Measurements from ENCODE around the gene NHEJ1.
A peak's percentile ranks its signal among the peaks of the same experiment; 100 is the strongest.

NHEJ1 gene

GRCh38 chr2:219198974-219199373, 38.4 kb upstream of the NHEJ1 start:
- POLR2A ChIA-PET, result no interaction called here

GRCh38 chr2:219197388-219197787, 36.8 kb upstream of the NHEJ1 start:
- no peaks in the 10 kb centered on the region for H3K36me3 ChIP-seq (ENCODE audit: control insufficient read depth in 4 of 4, insufficient read depth in 4 of 4, low read length in 3 of 4)
- no CpG with 5 or more reads among the region's 1 CpG for WGBS (ENCODE audit: insufficient coverage)
- H3K27me3 ChIP-seq (replicated peaks in 2 of 5; ENCODE audit: control insufficient read depth in 4 of 5, insufficient read depth in 5 of 5, low read length in 4 of 5), result no peaks in the 10 kb centered on the region
- H3K4me1 ChIP-seq (ENCODE audit: control extremely low read depth in 1 of 4, control insufficient read depth in 4 of 4, insufficient read depth in 4 of 4, low read length in 3 of 4), result no peaks in the 10 kb centered on the region
- POLR2A ChIA-PET, result interaction anchor here (0.7 kb wide), 1 partner anchor 53 kb away, joined by 5 read pairs; no protein-coding TSS in a partner anchor
- H3K4me3 ChIP-seq (ENCODE audit: control insufficient read depth in 1 of 7, extremely low read depth in 1 of 7, insufficient read depth in 4 of 7, low read depth in 2 of 7, low read length in 6 of 7), result no peak overlapping the region
- no peak overlapping the region for H3K27ac ChIP-seq (ENCODE audit: insufficient read depth in 1 of 2, low read depth in 1 of 2, low read length in 2 of 2, poor library complexity in 1 of 2, severe bottlenecking in 2 of 2)
- CTCF ChIA-PET, result interaction anchor here (0.7 to 1.9 kb wide), 3 partner anchors 15 to 26 kb away, joined by 3 to 8 read pairs (median 4); no protein-coding TSS in a partner anchor
- no peaks in the 10 kb centered on the region for H3K9me3 ChIP-seq (ENCODE audit: control extremely low read depth in 1 of 5, control insufficient read depth in 4 of 5, insufficient read depth in 2 of 5, low read depth in 1 of 5, low read length in 4 of 5)
- no peak for DNase-seq

More at GRCh38 chr2:219198974-219199373, 38.4 kb upstream of the NHEJ1 start:
- Histone ChIP-seq H3K36me3 (ENCODE audit: control insufficient read depth in 4 of 4, insufficient read depth in 4 of 4, low read length in 3 of 4) (no peaks in the 10 kb centered on the region), H3K27me3 (replicated peaks in 2 of 5; ENCODE audit: control insufficient read depth in 4 of 5, insufficient read depth in 5 of 5, low read length in 4 of 5) (no peaks in the 10 kb centered on the region), H3K4me3 (ENCODE audit: control insufficient read depth in 1 of 7, extremely low read depth in 1 of 7, insufficient read depth in 4 of 7, low read depth in 2 of 7, low read length in 6 of 7) (no peak overlapping the region), H3K4me1 (ENCODE audit: control extremely low read depth in 1 of 4, control insufficient read depth in 4 of 4, insufficient read depth in 4 of 4, low read length in 3 of 4) (no peaks in the 10 kb centered on the region), H3K9me3 (ENCODE audit: control extremely low read depth in 1 of 5, control insufficient read depth in 4 of 5, insufficient read depth in 2 of 5, low read depth in 1 of 5, low read length in 4 of 5) (no peaks in the 10 kb centered on the region), H3K27ac (ENCODE audit: insufficient read depth in 1 of 2, low read depth in 1 of 2, low read length in 2 of 2, poor library complexity in 1 of 2, severe bottlenecking in 2 of 2) (no peak overlapping the region)
- no peak for DNase-seq
- WGBS (ENCODE audit: insufficient coverage), result 89% methylated on average over 5 of the region's 5 CpGs
- CTCF ChIA-PET, result interaction anchor here (0.8 to 3.2 kb wide), 6 partner anchors 10 to 36 kb away, joined by 3 to 13 read pairs (median 4); partner anchors contain the start of gene CNPPD1

GRCh38 chr2:219186754-219187456, 26.3 kb upstream of the NHEJ1 start:
- Histone ChIP-seq H3K9me3 (ENCODE audit: control extremely low read depth in 1 of 5, control insufficient read depth in 4 of 5, insufficient read depth in 2 of 5, low read depth in 1 of 5, low read length in 4 of 5) (no peaks in the 10 kb centered on the region), H3K27me3 (replicated peaks in 2 of 5; ENCODE audit: control insufficient read depth in 4 of 5, insufficient read depth in 5 of 5, low read length in 4 of 5) (no peaks in the 10 kb centered on the region), H3K36me3 (ENCODE audit: control insufficient read depth in 4 of 4, insufficient read depth in 4 of 4, low read length in 3 of 4) (peaks cover 10 to 36% (median 30%) of the 10 kb centered on the region in 4 experiments), H3K4me3 (ENCODE audit: control insufficient read depth in 1 of 7, extremely low read depth in 1 of 7, insufficient read depth in 4 of 7, low read depth in 2 of 7, low read length in 6 of 7) (no peak overlapping the region), H3K4me1 (ENCODE audit: control extremely low read depth in 1 of 4, control insufficient read depth in 4 of 4, insufficient read depth in 4 of 4, low read length in 3 of 4) (peaks cover 0 to 17% (median 6%) of the 10 kb centered on the region in 4 experiments), H3K27ac (ENCODE audit: insufficient read depth in 1 of 2, low read depth in 1 of 2, low read length in 2 of 2, poor library complexity in 1 of 2, severe bottlenecking in 2 of 2) (no peak overlapping the region)
- ChIA-PET CTCF (no interaction called here), POLR2A (no interaction called here)
- 92% methylated on average over 4 of the region's 7 CpGs for WGBS (ENCODE audit: insufficient coverage)
- DNase-seq, result no peak

GRCh38 chr2:219184121-219184520, 23.5 kb upstream of the NHEJ1 start:
- CTCF ChIA-PET, result interaction anchor here (0.6 to 7.4 kb wide), 5 partner anchors 10 to 571 kb away, joined by 3 to 84 read pairs (median 13); partner anchors contain the start of gene ZFAND2B
- POLR2A ChIA-PET, result no interaction called here
- H3K27ac ChIP-seq (ENCODE audit: insufficient read depth in 1 of 2, low read depth in 1 of 2, low read length in 2 of 2, poor library complexity in 1 of 2, severe bottlenecking in 2 of 2), result no peak overlapping the region
- H3K36me3 ChIP-seq (ENCODE audit: control insufficient read depth in 4 of 4, insufficient read depth in 4 of 4, low read length in 3 of 4), result peaks cover 10 to 61% (median 50%) of the 10 kb centered on the region in 4 experiments
- DNase-seq, result no peak
- H3K4me3 ChIP-seq (ENCODE audit: control insufficient read depth in 1 of 7, extremely low read depth in 1 of 7, insufficient read depth in 4 of 7, low read depth in 2 of 7, low read length in 6 of 7), result no peak overlapping the region
- WGBS (ENCODE audit: insufficient coverage), result 100% methylated on average over 2 of the region's 2 CpGs
- no peaks in the 10 kb centered on the region for H3K27me3 ChIP-seq (replicated peaks in 2 of 5; ENCODE audit: control insufficient read depth in 4 of 5, insufficient read depth in 5 of 5, low read length in 4 of 5)
- peaks cover 2 to 45% (median 23%) of the 10 kb centered on the region in 4 experiments for H3K4me1 ChIP-seq (ENCODE audit: control extremely low read depth in 1 of 4, control insufficient read depth in 4 of 4, insufficient read depth in 4 of 4, low read length in 3 of 4)
- H3K9me3 ChIP-seq (ENCODE audit: control extremely low read depth in 1 of 5, control insufficient read depth in 4 of 5, insufficient read depth in 2 of 5, low read depth in 1 of 5, low read length in 4 of 5), result no peaks in the 10 kb centered on the region

- 96% methylated on average over 5 of the region's 6 CpGs for WGBS (ENCODE audit: insufficient coverage)
- H3K9me3 ChIP-seq (ENCODE audit: control extremely low read depth in 1 of 5, control insufficient read depth in 4 of 5, insufficient read depth in 2 of 5, low read depth in 1 of 5, low read length in 4 of 5), result no peaks in the 10 kb centered on the region
- no peak for DNase-seq
- no peaks in the 10 kb centered on the region for H3K27me3 ChIP-seq (replicated peaks in 2 of 5; ENCODE audit: control insufficient read depth in 4 of 5, insufficient read depth in 5 of 5, low read length in 4 of 5)
- H3K4me3 ChIP-seq (ENCODE audit: control insufficient read depth in 1 of 7, extremely low read depth in 1 of 7, insufficient read depth in 4 of 7, low read depth in 2 of 7, low read length in 6 of 7), result no peak overlapping the region
- ChIA-PET CTCF (interaction anchor here (0.7 to 7.4 kb wide), 8 partner anchors 9 to 94 kb away, joined by 3 to 84 read pairs (median 13); partner anchors contain the start of genes SLC23A3 and ZFAND2B), POLR2A (interaction anchor here (1.4 kb wide), 1 partner anchor 11 kb away, joined by 4 read pairs; no protein-coding TSS in a partner anchor)
- peaks cover 5 to 51% (median 29%) of the 10 kb centered on the region in 4 experiments for H3K4me1 ChIP-seq (ENCODE audit: control extremely low read depth in 1 of 4, control insufficient read depth in 4 of 4, insufficient read depth in 4 of 4, low read length in 3 of 4)
- H3K36me3 ChIP-seq (ENCODE audit: control insufficient read depth in 4 of 4, insufficient read depth in 4 of 4, low read length in 3 of 4), result peaks cover 10 to 61% (median 50%) of the 10 kb centered on the region in 4 experiments
- peak overlapping the region in 1 of 2 experiments; percentile 59 for H3K27ac ChIP-seq (ENCODE audit: insufficient read depth in 1 of 2, low read depth in 1 of 2, low read length in 2 of 2, poor library complexity in 1 of 2, severe bottlenecking in 2 of 2)
Measured at GRCh38 chr2:219183151-219183772, 22.6 kb upstream of the NHEJ1 start.

GRCh38 chr2:219182331-219183150, 21.9 kb upstream of the NHEJ1 start:
- H3K9me3 ChIP-seq (ENCODE audit: control extremely low read depth in 1 of 5, control insufficient read depth in 4 of 5, insufficient read depth in 2 of 5, low read depth in 1 of 5, low read length in 4 of 5), result no peaks in the 10 kb centered on the region
- POLR2A ChIA-PET, result interaction anchor here (1.4 kb wide), 1 partner anchor 10 kb away, joined by 4 read pairs; no protein-coding TSS in a partner anchor
- peak overlapping the region in 1 of 2 experiments; percentile 59 for H3K27ac ChIP-seq (ENCODE audit: insufficient read depth in 1 of 2, low read depth in 1 of 2, low read length in 2 of 2, poor library complexity in 1 of 2, severe bottlenecking in 2 of 2)
- 27% methylated on average over 3 of the region's 8 CpGs for WGBS (ENCODE audit: insufficient coverage)
- peaks cover 10 to 61% (median 50%) of the 10 kb centered on the region in 4 experiments for H3K36me3 ChIP-seq (ENCODE audit: control insufficient read depth in 4 of 4, insufficient read depth in 4 of 4, low read length in 3 of 4)
- CTCF ChIA-PET, result interaction anchor here (0.5 to 7.4 kb wide), 14 partner anchors 8 to 113 kb away, joined by 3 to 84 read pairs (median 6); partner anchors contain the start of genes GLB1L, SLC23A3, STK16 and ZFAND2B
- no peaks in the 10 kb centered on the region for H3K27me3 ChIP-seq (replicated peaks in 2 of 5; ENCODE audit: control insufficient read depth in 4 of 5, insufficient read depth in 5 of 5, low read length in 4 of 5)
- H3K4me1 ChIP-seq (ENCODE audit: control extremely low read depth in 1 of 4, control insufficient read depth in 4 of 4, insufficient read depth in 4 of 4, low read length in 3 of 4), result peaks cover 5 to 54% (median 31%) of the 10 kb centered on the region in 4 experiments
- peak overlapping the region in 2 of 7 experiments; percentile 12 to 25 for H3K4me3 ChIP-seq (ENCODE audit: control insufficient read depth in 1 of 7, extremely low read depth in 1 of 7, insufficient read depth in 4 of 7, low read depth in 2 of 7, low read length in 6 of 7)
- DNase-seq, result peak in 2 of 3 donors; percentile 41 to 82

Data from common myeloid progenitor, CD34-positive (primary cell).